NCI-H128 (cell line): ENCODE measurements around the gene LMX1A.
A peak's percentile ranks its signal among the peaks of the same experiment; 100 is the strongest.

ENCODE experiments used
- DNase-seq: peaks from one replicate; lab custom pipeline; 2025; ENCODE audit not compliant: unreplicated experiment; lab: John Stamatoyannopoulos, UW

The LMX1A gene

GRCh38 chr1:165276314-165276713 lies 80.2 kb downstream of the LMX1A start:
- DNase-seq: no peak

GRCh38 chr1:165265196-165265838 lies 91.2 kb downstream of the LMX1A start:
- no peak for DNase-seq

DNA sequence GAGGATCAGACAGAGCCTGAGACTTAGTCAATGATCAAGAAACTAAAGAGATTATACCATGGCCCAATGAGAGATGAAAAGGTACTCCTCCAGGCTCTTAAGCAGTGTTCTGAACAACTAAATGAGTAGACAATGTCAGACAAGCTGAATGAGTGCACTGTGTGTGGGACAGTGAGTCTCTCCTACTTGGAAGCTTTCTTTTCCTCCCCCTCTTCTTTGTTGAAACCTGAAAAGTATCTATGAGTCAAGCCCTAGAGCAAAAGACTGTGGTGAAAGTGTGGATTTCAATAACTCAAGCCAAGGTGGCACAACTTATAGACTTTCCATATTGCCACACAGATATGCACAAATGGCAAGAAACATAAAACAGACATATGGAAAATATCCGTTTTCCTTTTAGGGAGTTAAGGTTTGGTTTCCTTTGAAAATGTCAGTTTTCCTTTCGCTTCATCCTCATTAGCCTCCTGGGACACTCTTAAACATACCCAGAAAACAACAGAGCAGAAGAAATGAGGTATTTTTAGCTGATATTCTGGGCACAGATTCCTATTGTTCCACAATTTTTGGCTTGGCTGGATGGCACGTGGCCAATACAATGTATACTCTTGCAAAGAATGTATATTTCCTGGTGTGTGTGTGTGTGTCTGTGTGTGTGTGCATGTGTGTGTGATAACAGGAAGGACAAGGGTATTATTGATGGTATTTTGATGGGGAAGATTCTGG lies 96.6 kb downstream of the LMX1A start:
- DNase-seq: no peak

- no peak for DNase-seq
These were observed 97.3 kb downstream of the LMX1A start for GRCh38 chr1:165259236-165259635.

DNA sequence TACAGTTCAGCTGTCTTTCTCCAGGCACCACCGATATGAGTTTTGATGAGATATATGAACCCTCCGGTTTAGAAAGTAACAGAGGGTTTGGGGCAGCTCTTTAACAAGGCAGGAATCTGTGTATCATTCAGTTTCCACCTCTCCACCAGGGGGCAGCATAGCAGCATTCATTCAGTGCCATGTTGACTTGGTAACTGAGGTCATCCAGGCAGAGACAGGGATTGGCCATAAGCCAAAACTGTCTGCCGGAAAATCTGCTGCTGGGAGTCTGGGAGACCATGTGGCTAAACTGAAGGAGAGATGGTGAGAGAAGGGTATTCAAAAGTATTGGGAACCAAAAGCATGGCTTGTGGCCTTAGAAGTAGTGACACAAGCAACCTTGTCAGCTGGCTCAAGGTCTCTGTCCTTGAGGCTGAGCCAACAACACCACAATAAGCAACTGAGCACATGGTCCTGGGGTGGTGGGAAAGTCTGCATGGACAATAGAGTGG lies 98.5 kb downstream of the LMX1A start:
- DNase-seq: peak; percentile 76

DNA sequence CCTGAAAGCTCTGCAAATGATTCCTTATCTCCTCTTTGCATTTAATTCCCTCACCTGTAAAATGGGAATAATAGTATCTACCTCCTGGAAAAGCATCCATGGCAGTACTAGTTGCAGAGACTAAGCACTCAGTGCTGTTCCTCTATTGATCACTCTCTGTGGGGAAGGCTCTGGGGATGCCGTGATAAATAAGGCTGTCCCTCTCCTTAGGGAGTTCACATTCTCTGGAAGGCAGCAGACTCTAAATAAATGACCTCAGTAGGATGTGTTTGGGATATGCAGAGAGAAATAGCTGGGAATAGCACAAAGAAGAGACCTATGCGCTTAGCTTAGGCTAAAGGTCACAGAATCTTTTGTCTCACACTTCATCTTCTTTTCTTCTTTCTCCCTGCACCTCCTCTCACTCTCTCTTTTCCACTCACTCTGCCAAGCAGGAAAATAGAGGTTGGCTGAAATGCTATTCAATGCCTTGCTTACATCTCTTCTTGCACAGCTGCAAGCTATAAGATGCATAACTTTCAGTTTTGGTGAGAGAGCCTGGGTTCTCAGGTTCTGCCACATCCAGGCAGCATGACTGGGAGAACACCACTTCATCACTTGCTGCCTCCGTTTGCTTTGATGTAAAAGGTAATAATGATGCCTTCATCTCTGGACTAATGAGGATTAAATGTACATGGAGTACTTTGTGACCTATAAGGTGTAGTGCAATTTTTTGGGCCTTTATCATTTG lies 101.5 kb downstream of the LMX1A start:
- no peak for DNase-seq

DNA sequence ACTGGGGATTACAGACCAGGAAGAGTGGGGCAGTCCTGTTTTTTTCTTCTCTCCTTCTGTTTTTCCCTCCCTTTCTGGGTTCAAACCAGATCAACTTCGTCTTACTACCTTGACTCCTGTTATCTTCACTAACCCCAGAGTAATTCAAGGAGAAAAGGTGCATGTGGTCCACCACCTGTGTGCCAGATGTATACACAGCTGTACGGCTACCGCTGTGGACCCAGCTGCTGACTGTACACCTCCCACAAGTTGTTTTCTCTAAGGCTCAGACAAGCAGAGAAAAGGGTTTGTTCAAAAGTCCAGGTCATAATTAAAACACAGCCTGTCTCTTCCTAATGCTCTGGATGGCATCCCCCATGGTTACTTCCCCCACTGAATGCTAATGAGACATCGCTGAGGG lies 102.1 kb downstream of the LMX1A start:
- DNase-seq: no peak

GRCh38 chr1:165253818-165254254 lies 102.7 kb downstream of the LMX1A start:
- DNase-seq: no peak

DNA sequence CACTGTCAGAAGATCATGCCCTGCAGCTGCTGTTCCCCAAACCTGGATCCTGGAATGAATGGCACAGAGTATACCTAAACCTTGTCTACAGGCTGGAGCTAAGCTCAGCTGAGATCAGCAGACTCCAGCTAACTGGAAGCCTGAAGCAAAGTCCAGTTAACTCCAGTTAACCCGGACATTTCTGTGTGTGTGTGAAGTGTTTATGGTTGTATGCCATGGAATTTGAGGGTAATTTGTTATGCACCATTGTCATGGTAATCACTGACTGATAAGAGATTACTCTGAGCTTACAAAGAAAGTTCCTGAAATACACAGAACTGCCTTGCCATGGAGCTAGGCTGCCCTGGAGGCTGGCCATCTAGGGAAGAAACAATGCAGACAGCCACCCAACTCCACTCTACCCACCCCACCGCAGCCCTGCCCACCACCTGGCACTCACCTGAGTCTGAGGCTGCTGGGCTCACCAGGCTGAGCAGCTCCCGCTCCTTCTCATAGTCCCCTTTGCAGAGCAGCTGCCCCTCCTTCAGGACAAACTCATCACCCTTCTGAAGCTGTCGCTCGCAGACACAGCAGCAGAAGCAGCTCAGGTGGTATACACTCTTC lies 107.4 kb downstream of the LMX1A start:
- DNase-seq: no peak

- DNase-seq: no peak
These were observed 114.6 kb downstream of the LMX1A start for GRCh38 chr1:165241952-165242351.

DNA sequence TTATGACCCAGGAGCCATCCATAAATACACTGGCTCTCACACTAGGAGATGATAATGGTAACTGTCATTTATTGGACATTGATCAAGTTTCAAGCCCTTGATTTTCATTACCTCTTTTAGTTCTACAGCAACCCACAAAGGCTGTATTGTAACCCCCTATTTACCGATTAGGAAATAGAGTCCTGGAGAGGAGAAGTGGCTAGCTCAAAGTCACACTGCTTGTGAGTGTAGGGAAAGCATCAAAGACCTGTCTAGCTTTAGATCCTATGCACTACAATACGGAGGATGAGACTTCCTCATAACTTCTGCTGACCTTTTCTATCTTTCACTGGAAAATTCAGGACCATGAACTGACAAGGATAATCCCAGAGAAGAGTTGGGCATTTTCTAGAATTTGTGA lies 115.2 kb downstream of the LMX1A start:
- DNase-seq: no peak

GRCh38 chr1:165240492-165240891 lies 116.0 kb downstream of the LMX1A start:
- DNase-seq: no peak

DNA sequence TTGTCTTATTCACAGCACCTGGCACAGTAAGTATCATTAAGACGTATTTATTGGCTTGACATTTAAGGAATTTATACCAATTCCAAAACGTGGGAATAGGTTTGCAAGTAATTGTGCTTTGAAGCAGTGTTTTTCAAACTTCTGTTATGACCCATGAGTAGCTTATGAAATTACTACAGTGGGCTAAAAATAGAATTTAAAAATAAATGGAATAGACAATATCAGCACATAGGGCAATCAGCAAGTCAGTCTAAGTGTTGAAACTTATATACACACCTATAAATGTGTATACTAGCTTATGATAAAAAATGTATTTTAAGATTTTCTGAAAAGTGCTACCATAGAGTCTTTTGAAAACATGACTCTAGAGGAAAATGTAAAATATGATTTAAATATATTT lies 116.6 kb downstream of the LMX1A start:
- no peak for DNase-seq

- peak; percentile 75 for DNase-seq
These were observed 120.7 kb downstream of the LMX1A start for GRCh38 chr1:165235777-165236291.

GRCh38 chr1:165235155-165235776 lies 121.2 kb downstream of the LMX1A start:
- peak; percentile 35 for DNase-seq

- DNase-seq: no peak
These were observed 122.4 kb downstream of the LMX1A start for GRCh38 chr1:165234149-165234548.

- DNase-seq: no peak
These were observed 127.8 kb downstream of the LMX1A start for GRCh38 chr1:165228676-165229075.

- DNase-seq: no peak
These were observed 128.3 kb downstream of the LMX1A start for GRCh38 chr1:165228111-165228655.

- DNase-seq: no peak
These were observed 130.2 kb downstream of the LMX1A start for GRCh38 chr1:165226326-165226725.

- no peak for DNase-seq
These were observed 130.9 kb downstream of the LMX1A start for GRCh38 chr1:165225650-165226049.

DNA sequence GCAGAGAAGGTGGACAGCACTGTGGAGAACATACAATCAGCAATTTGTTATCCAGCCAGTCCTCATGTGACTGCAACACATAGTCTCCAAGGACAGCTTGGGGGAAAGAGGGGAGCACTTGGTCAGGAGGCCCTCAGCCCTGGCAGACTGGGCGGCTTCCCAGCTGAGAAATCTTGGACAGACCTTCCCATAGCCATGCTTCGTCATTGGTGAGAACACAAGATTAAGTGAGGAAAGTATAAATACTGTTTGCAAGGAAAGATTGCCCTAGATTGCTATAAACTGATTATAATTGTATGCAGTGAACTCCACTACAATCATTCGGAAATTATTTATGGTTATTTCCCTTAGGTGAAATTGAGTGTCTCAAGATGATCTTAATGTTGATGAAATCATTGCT lies 131.5 kb downstream of the LMX1A start:
- DNase-seq: no peak
